Peyer's patch (tissue), 4 donors: Measurements from ENCODE around the gene STX1A.
"Not testable (repeated sequence)": the region's sequence is repeated elsewhere in the genome, so short reads cannot be mapped to it uniquely, and the experiment has no call there.

ENCODE experiments used
- CTCF ChIP-seq, 6 experiments: fragments of 450-650 bp in 4 of 6; fragments of 200-600 bp in 2 of 6; sonication (generic) in 1 of 6; IDR thresholded peaks; one replicate each; pipeline ENCODE4 v1.5.1; 2017 to 2019; ENCODE audit warnings: antibody characterized with exemption in 6 of 6, mild to moderate bottlenecking in 3 of 6, moderate library complexity in 1 of 6
- POLR2A ChIP-seq, 2 donors: fragments of 450-650 bp; IDR thresholded peaks; one replicate each; pipeline ENCODE4 v1.5.1; 2017; ENCODE audit warnings: antibody characterized with exemption in 2 of 2, mild to moderate bottlenecking in 2 of 2, moderate library complexity in 2 of 2

- TF ChIP-seq POLR2A, CTCF (IDR thresholded peaks at IDR 0.05): not testable (repeated sequence)
Measured at GRCh38 chr7:73660594-73660993, 58.9 kb downstream of the STX1A start.
